ENCODE results near the gene SHOC1.
"Not testable (repeated sequence)": the region's sequence is repeated elsewhere in the genome, so short reads cannot be mapped to it uniquely, and the experiment has no call there.

The SHOC1 gene

DNA sequence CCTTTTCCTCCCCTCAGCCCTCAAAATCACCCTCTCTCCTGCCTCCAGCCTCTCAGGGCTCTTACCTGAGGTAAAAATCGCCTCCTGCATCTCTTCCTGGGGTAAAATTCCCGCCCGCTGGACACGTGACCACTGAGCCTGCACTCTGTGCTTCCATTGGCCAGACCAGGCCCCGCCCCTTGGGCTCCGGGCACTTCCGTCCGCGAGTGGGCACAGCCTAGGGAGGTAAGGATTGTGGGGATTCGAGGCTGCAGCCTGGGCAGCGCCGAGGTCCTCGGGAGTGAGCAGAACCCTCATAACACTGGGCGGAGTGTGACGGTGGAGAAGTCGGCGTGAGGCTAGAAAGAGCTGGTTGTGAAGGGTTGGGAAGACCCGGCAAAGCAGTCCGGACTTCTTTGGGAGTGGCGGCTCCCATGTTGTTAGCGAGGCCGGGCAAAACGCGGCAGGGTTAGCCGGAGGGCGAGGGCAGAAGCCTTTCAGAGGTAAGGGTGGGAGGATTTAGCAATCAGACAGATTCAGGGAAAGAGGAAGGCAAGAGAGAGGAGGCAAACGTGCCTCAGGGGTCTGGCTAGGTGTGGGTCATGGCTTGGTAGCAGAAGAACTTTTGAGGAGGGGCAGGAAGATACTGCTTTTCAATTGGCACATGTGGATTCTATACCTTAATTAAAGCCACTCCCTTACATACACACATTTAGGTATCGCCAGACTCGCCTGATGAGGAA, at the start of gene SHOC1:
Gene SHOC1 (minus strand): TSS at position 103 of the 722 bp plus-strand sequence. CDS start 3,519 bp downstream, outside the sequence.
- no peak for DNase-seq (ENCODE audit: low read depth in 1 of 2, low spot score in 1 of 2)

DNA sequence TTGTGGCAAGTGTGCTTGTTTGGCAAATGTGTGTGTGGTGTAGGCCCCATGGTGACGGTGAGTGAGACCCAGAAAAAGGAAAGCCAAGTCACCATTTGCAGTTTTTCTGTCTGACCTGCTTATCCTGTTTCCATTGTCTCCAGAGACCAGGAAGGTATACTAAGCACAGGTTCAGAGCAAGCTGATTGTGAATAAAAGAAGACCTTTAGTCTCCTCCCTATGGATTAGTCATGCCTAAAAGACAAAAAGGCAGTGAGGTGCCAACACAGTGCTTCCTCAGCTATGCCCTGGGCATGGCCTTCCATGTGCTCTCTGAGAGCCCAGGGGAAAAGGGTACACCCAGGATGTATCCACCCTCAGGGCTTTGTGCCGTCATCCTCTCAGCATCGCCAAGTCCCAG, 49.2 kb upstream of the SHOC1 start:
- no peak for DNase-seq (ENCODE audit: low read depth in 1 of 2, low spot score in 1 of 2)

DNA sequence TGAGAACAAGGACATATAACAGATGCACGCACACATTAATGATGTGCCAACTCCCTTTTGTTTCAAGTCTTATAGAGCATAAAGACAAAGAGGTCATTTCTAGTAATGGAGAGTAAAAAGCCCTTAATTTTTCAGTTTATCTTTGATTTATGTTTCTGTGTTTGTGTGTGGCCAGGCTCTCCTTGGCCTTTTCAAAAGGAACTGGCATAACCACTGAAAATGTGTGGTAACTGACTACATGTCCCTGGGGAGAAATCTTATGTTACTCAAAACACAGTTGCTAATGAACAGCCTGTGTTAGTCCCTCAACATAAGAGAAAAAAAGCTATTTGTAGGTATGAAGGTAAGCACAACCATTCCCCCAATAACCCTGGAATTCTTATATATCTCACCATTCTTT, 47.6 kb upstream of the SHOC1 start:
- DNase-seq (ENCODE audit: low read depth in 1 of 2, low spot score in 1 of 2): no peak

GRCh38 chr9:111840442-111840841, 45.7 kb upstream of the SHOC1 start:
- no peak for DNase-seq (ENCODE audit: low read depth in 1 of 2, low spot score in 1 of 2)

GRCh38 chr9:111839987-111840386, 45.2 kb upstream of the SHOC1 start:
- DNase-seq (ENCODE audit: low read depth in 1 of 2, low spot score in 1 of 2): no peak

DNA sequence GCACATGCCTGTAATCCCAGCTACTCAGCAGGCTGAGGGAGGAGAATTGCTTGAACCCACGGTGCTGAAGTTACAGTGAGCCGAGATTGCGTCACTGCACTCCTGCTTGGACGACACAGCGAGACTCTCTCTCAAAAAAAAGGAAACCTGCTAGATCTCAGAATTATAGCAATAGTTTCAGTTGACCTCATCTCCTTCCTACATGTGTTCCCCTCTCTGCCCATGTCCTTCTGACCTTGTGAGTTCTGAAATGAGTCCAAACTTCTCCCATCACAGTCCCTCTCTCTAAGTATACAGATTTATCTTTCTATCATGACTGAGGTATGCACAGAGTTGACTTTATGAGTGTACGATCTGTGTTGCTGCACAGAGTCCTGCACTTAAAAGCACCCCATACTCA, 44.6 kb upstream of the SHOC1 start:
- no peak for DNase-seq (ENCODE audit: low read depth in 1 of 2, low spot score in 1 of 2)

- no peak for DNase-seq (ENCODE audit: low read depth in 1 of 2, low spot score in 1 of 2)
Observed at GRCh38 chr9:111838439-111838838, 43.7 kb upstream of the SHOC1 start.

DNA sequence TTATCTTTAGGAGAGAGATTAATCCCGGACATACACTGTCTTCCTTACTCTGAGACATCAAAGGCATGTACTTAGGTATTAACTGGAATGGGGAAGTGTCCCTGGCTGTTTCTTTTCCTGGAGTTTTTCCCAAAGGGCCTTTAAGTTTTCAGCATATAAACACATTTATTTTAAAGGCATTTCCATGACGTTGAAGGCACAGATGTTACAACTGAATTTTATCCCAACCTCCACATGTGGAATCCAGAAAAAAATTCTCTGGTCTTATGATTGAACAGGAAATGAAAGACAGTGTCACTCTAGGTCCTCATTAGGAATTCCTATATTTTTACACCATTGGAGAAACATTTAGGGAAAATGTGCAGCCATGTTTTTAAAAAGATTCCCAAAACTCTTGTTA, 41.6 kb upstream of the SHOC1 start:
- no peak for DNase-seq (ENCODE audit: low read depth in 1 of 2, low spot score in 1 of 2)

DNA sequence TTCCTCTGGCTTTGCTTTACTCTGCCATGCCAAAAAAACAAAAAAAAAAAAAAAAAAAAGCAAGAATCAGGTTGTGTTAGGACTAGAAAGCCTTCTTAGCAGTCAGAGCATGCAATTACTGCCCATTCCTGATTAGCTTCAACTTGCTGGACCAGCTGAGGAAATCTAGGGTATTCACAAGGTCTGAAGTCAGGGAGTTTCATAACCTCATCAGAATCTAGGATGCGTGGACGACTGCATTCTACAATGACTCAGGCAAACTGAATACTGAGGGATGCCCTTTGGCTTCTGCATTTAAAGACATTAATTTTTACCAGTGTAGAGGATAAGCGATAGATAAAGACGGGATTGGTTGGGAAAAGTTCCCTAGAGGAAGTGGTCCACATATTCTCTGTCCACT, 39.2 kb upstream of the SHOC1 start:
- no peak for DNase-seq (ENCODE audit: low read depth in 1 of 2, low spot score in 1 of 2)

DNA sequence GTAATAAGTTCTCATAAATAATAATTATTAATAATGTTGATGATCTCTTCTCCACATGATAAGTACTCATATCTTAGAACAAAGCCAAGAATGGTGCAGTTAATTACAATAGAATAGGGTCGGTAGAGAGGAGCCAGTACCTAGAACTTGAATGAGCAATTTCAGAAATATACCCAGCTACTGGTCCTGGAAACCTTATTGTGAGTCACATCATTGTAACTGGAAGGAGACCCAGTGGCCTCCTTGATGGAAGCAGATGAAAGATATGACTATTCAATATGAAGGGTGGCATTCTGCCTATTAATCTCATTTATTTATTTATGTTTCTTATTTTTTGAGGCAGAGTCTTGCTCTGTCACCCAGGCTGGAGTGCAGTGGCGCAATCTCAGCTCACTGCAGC, 37.7 kb upstream of the SHOC1 start:
- DNase-seq (ENCODE audit: low read depth in 1 of 2, low spot score in 1 of 2): no peak

DNA sequence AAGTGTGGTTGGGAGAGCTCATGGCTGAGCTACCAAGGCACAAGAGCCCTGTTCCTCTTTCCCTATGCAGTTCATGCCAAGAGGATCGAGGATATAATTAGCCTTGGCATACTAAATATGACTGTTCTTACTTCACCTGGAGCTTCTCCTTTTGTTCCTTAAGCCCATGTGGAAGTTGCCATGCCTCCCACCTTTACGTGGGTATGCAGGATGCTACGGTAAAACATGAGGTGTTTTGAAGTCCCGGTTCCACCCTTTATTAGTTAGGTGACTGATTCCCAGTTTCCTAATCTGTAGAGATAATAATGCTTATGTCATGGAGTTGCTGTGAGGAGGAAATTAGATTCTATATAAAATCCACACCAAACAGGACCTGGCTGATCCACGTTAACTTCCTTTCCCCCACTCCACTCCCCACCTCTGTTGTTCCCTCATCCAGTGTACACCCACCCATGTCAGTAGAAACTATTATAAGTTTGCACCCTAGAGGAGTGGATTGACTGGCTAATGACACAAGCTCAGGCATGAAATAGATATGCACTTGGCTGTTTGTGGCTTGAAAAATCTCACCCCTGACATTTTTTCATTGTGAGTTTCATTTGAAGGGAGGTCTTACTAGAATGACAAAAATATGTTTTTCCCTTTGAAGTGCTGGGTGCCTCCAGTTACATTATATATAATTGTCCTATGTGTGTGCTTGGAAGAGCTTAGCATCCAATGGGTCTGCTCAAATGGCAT, 36.8 kb upstream of the SHOC1 start:
- DNase-seq (ENCODE audit: low read depth in 1 of 2, low spot score in 1 of 2): no peak

- no peak for DNase-seq (ENCODE audit: low read depth in 1 of 2, low spot score in 1 of 2)
Observed at GRCh38 chr9:111828193-111828592, 33.5 kb upstream of the SHOC1 start.

- DNase-seq (ENCODE audit: low read depth in 1 of 2, low spot score in 1 of 2): no peak
Observed at GRCh38 chr9:111825468-111826145, 30.9 kb upstream of the SHOC1 start.

DNA sequence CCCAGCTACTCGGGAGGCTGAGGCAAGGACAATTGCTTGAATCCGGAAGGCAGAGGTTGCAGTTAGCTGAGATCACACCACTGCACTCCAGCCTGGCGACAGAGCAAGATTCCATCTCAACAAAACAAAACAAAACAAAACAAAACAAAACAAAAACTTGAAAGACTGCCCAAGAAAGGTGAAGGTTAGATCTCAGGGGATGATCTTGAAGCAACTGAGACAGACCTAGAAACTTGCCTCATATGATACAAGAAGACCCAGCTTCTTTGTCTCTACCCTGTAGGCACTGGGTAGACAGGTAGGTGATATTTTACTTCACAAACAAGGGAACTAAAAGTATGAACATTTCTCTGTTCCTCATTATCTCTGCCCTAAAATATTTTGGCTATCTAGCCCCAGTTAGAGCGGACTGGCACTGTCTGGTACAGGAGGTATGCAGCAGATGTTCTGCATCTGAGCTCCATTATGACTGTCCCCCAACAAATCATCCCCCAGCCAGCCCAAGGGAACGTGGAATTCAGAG, 26.3 kb upstream of the SHOC1 start:
- no peak for DNase-seq (ENCODE audit: low read depth in 1 of 2, low spot score in 1 of 2)

- DNase-seq (ENCODE audit: low read depth in 1 of 2, low spot score in 1 of 2): no peak
Observed at GRCh38 chr9:111819360-111819759, 24.6 kb upstream of the SHOC1 start.

GRCh38 chr9:111815285-111816070, 20.7 kb upstream of the SHOC1 start:
- DNase-seq (ENCODE audit: low read depth in 1 of 2, low spot score in 1 of 2): no peak

DNA sequence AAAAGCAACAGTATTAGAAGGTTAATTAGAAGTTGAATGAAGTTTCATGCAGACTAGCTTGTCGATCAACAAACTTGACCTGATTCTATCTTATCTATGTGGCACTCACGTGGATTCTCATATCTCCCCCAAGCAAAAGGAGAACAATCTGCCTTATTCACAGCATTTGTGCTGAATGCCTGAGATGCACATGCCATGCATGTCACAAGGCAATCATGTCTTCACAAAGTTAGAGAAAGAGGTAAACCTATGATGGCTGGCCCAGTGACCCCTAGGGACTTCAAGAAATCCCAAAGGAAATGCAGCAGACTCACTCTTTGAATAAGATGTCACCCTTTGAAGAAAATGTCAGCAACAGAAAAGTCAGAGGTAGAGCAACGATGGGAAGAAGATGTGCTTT, 17.6 kb upstream of the SHOC1 start:
- DNase-seq (ENCODE audit: low read depth in 1 of 2, low spot score in 1 of 2): no peak

- no peak for DNase-seq (ENCODE audit: low read depth in 1 of 2, low spot score in 1 of 2)
Observed at GRCh38 chr9:111810908-111811307, 16.2 kb upstream of the SHOC1 start.

DNA sequence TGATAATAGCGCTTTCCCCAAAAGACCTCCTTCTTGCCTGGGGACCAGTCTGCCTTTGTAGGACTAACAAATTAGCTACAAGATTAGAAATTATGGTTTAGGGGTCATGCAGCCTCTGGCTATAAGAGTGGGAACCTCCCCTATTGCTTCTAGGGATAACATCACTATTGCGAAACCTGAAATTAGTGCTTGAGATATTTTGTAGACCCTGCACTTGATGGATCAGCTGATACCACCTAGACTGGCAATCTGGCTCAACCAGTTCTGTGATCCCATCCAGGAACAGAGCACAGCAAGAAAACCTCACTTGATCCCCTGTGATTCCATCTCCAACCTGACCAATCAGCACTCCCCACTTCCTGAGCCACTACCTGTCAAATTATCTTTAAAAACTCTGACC, 15.7 kb upstream of the SHOC1 start:
- DNase-seq (ENCODE audit: low read depth in 1 of 2, low spot score in 1 of 2): not testable (repeated sequence)

GRCh38 chr9:111807197-111807596, 12.5 kb upstream of the SHOC1 start:
- no peak for DNase-seq (ENCODE audit: low read depth in 1 of 2, low spot score in 1 of 2)

DNA sequence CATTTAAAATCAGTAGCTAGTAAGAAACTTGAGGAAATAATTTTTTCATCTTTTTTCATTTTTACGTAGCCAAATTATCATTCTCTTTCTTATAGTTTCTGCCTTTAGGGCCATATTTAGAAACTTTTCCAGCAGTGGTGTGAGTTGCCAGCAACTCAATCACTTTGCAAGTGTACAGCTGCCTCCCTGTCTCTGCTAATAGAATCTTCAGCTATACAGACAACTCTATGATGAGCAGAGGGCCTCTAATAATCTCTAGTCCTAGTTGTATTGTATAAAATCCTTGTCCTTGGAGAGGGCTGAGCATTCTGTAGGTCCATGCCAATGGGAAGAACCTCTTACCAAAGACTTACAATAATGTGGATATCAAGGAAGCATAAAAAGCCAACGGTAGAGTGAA, 11.5 kb upstream of the SHOC1 start:
- no peak for DNase-seq (ENCODE audit: low read depth in 1 of 2, low spot score in 1 of 2)
